ENCODE results near the gene STAG2.

DNA sequence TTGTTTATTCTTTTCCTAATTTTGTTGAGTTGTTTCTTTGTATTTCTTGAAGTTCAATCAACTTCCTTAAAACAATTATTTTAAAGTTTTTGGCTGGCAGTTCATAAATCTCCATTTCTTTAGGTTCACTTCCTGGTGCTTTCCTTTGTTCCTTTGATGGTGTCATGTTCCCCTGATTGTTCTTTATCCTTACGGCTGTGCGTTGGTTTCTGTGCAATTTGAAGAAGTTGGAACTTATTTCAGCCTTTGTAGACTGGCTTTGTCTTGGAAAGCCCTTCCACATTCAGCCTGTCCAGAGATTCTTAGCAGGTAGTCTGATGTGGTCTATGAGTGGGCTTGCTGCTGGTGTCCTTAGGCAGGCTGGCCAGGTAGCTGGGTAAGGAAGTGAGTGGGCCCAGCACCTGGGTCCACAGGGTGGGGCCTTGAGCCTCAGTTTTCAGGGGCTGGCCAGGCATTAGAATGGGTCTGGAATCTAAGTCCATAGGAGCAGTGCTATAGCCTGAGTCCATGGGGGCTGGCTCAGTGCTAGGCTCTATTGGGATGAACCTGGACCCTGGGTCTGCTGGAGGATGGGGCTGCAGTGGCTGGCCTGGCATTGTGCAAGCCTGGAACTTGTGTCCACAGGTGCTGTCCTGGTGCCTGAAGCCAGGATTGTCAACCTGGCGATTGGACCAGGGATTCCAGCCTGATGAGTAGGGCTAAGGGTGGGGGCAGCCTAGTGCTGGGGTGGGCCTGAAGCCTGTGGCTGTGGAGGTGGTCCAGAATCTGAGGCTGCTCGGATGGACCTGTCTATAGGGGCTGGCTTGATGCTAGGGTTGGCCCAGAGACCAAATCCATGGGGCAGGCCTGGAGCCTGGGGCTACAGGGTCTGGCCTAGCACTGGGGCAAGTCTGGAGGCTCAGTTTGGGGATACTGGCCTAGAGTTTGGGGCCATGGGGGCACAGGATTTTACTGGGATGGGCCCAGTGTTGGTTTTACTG, 152.4 kb downstream of the STAG2 start:
- no peak for TF ChIP-seq POLR2AphosphoS5 (IDR thresholded peaks at IDR 0.05; ENCODE audit: insufficient read depth, low read depth, low read length)
- TF ChIP-seq, protein P1, sequence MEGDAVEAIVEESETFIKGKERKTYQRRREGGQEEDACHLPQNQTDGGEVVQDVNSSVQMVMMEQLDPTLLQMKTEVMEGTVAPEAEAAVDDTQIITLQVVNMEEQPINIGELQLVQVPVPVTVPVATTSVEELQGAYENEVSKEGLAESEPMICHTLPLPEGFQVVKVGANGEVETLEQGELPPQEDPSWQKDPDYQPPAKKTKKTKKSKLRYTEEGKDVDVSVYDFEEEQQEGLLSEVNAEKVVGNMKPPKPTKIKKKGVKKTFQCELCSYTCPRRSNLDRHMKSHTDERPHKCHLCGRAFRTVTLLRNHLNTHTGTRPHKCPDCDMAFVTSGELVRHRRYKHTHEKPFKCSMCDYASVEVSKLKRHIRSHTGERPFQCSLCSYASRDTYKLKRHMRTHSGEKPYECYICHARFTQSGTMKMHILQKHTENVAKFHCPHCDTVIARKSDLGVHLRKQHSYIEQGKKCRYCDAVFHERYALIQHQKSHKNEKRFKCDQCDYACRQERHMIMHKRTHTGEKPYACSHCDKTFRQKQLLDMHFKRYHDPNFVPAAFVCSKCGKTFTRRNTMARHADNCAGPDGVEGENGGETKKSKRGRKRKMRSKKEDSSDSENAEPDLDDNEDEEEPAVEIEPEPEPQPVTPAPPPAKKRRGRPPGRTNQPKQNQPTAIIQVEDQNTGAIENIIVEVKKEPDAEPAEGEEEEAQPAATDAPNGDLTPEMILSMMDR (IDR thresholded peaks at IDR 0.05; ENCODE audit: extremely low read depth in 1 of 2, insufficient read depth in 1 of 2, low read depth in 1 of 2, low read length in 2 of 2) = no peak
- no peak for TF ChIP-seq EZH2 (IDR thresholded peaks at IDR 0.05; ENCODE audit: borderline replicate concordance, low read depth, low read length, severe bottlenecking)
- no peak for TF ChIP-seq MYC (IDR thresholded peaks at IDR 0.05; ENCODE audit: low read depth, low read length)
- no peak for TF ChIP-seq POLR2A (IDR thresholded peaks at IDR 0.05; ENCODE audit: low read depth, low read length)
- TF ChIP-seq, protein P2, sequence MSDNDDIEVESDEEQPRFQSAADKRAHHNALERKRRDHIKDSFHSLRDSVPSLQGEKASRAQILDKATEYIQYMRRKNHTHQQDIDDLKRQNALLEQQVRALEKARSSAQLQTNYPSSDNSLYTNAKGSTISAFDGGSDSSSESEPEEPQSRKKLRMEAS (IDR thresholded peaks at IDR 0.05; ENCODE audit: insufficient read depth, insufficient read length) = no peak
- no peak for TF ChIP-seq FOS (IDR thresholded peaks at IDR 0.05; ENCODE audit: borderline replicate concordance, insufficient read depth, low read length)

Measured in endothelial cell of umbilical vein (primary cell).